ENCODE measurements around the gene SRGAP3. TPM values are rescaled to one million over a fixed set of nuclear protein-coding genes. Genes with fewer than 3 reads are reported as not detected.

Gene SRGAP3
- total and polyA plus RNA-seq, 2 donors (not counting 1 experiment from before 2014, with no cell fraction given), result 1.4 to 1.5 TPM

DNA sequence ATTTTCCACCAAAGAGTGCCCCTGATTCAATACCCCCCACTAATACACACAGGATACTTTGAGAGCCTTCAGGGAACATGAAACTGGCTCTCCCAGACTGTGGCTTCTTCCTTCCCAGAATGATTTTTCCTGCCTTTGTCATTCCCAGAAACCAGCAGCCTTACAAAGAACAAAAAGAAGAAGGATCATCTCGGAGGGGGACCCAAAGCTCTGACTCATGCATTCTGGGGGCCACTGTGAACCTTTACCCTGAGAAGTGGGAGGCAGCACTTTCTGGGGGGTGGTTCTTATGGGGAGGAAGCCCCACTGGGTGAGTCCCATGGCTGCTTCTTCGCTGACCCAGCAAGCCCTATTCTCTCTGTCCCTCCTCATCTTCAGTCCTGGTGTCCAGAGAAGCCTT is 241.5 kb downstream of the SRGAP3 start:
- Histone ChIP-seq H3K27me3 (replicated peaks in 1 of 4; ENCODE audit: control extremely low read depth in 1 of 4, control insufficient read depth in 3 of 4, insufficient read depth in 4 of 4, low read length in 3 of 4) (no peaks in the 10 kb centered on the region), H3K36me3 (replicated peaks in 1 of 2; ENCODE audit: control extremely low read depth in 1 of 2, control insufficient read depth in 1 of 2, extremely low read depth in 1 of 2, insufficient read depth in 2 of 2, low read length in 1 of 2) (no peaks in the 10 kb centered on the region), H3K9ac (ENCODE audit: low read length) (no peak overlapping the region), H3K27ac (ENCODE audit: low read length in 2 of 2) (no peak overlapping the region), H3K79me2 (ENCODE audit: control insufficient read depth, insufficient read depth, low read length) (no peaks in the 10 kb centered on the region), H3K4me2 (replicated peaks; ENCODE audit: low read depth, low read length, poor library complexity, severe bottlenecking) (no peak overlapping the region), H3K4me1 (ENCODE audit: control insufficient read depth in 2 of 2, insufficient read depth in 2 of 2, low read length in 2 of 2) (no peaks in the 10 kb centered on the region), H4K20me1 (ENCODE audit: control insufficient read depth, insufficient read depth, low read length, poor library complexity, severe bottlenecking) (no peaks in the 10 kb centered on the region), H3K9me3 (ENCODE audit: control extremely low read depth in 1 of 3, control insufficient read depth in 2 of 3, insufficient read depth in 1 of 3, low read length in 2 of 3) (no peaks in the 10 kb centered on the region), H2AFZ (ENCODE audit: insufficient read depth, low read depth, low read length, poor library complexity, severe bottlenecking) (no peak overlapping the region), H3K4me3 (ENCODE audit: control extremely low read depth in 1 of 5, extremely low read depth in 1 of 5, insufficient read depth in 1 of 5, low read depth in 2 of 5, low read length in 4 of 5) (no peak overlapping the region)
- ChIA-PET POLR2A (no interaction called here), CTCF (no interaction called here)
- DNase-seq (no peak), ATAC-seq (ENCODE audit: low read depth) (no peak)
- no peak for TF ChIP-seq CTCF (IDR thresholded peaks at IDR 0.05)
- no peak for TF ChIP-seq EZH2 (IDR thresholded peaks at IDR 0.05; ENCODE audit: borderline replicate concordance, insufficient read depth, low read depth, low read length, poor library complexity, severe bottlenecking)
- Mint-ChIP-seq H3K9me3 (ENCODE audit: insufficient read depth) (peaks cover 3% of the 10 kb centered on the region), H3K4me3 (no peak overlapping the region), H3K27ac (no peak overlapping the region), H3K27me3 (no peaks in the 10 kb centered on the region), H3K4me1 (no peaks in the 10 kb centered on the region)
- WGBS (ENCODE audit: insufficient coverage), result 95% methylated on average over 2 of the region's 2 CpGs
- intact Hi-C loops (cut with micrococcal nuclease), result no loop called here

- Histone ChIP-seq H3K79me2 (ENCODE audit: control insufficient read depth, insufficient read depth, low read length) (no peaks in the 10 kb centered on the region), H3K4me3 (ENCODE audit: control extremely low read depth in 1 of 5, extremely low read depth in 1 of 5, insufficient read depth in 1 of 5, low read depth in 2 of 5, low read length in 4 of 5) (no peak overlapping the region), H3K9ac (ENCODE audit: low read length) (no peak overlapping the region), H3K27ac (ENCODE audit: low read length in 2 of 2) (no peak overlapping the region), H3K4me1 (ENCODE audit: control insufficient read depth in 2 of 2, insufficient read depth in 2 of 2, low read length in 2 of 2) (no peaks in the 10 kb centered on the region), H3K4me2 (replicated peaks; ENCODE audit: low read depth, low read length, poor library complexity, severe bottlenecking) (no peak overlapping the region), H3K27me3 (replicated peaks in 1 of 4; ENCODE audit: control extremely low read depth in 1 of 4, control insufficient read depth in 3 of 4, insufficient read depth in 4 of 4, low read length in 3 of 4) (no peaks in the 10 kb centered on the region), H4K20me1 (ENCODE audit: control insufficient read depth, insufficient read depth, low read length, poor library complexity, severe bottlenecking) (no peaks in the 10 kb centered on the region), H3K36me3 (replicated peaks in 1 of 2; ENCODE audit: control extremely low read depth in 1 of 2, control insufficient read depth in 1 of 2, extremely low read depth in 1 of 2, insufficient read depth in 2 of 2, low read length in 1 of 2) (no peaks in the 10 kb centered on the region), H3K9me3 (ENCODE audit: control extremely low read depth in 1 of 3, control insufficient read depth in 2 of 3, insufficient read depth in 1 of 3, low read length in 2 of 3) (no peaks in the 10 kb centered on the region), H2AFZ (ENCODE audit: insufficient read depth, low read depth, low read length, poor library complexity, severe bottlenecking) (no peak overlapping the region)
- H3K27ac Mint-ChIP-seq, result no peak overlapping the region
- intact Hi-C loops (cut with micrococcal nuclease), result no loop called here
- H3K9me3 Mint-ChIP-seq (ENCODE audit: insufficient read depth), result no peaks in the 10 kb centered on the region
- no peak for TF ChIP-seq EZH2 (IDR thresholded peaks at IDR 0.05; ENCODE audit: borderline replicate concordance, insufficient read depth, low read depth, low read length, poor library complexity, severe bottlenecking)
- no peak for TF ChIP-seq CTCF (IDR thresholded peaks at IDR 0.05)
- H3K4me3 Mint-ChIP-seq, result no peak overlapping the region
- H3K4me1 Mint-ChIP-seq, result no peaks in the 10 kb centered on the region
- DNase-seq, result no peak
- 100% methylated on average over 1 of the region's 2 CpGs for WGBS (ENCODE audit: insufficient coverage)
- H3K27me3 Mint-ChIP-seq, result no peaks in the 10 kb centered on the region
- ChIA-PET CTCF (no interaction called here), POLR2A (no interaction called here)
- ATAC-seq (ENCODE audit: low read depth), result no peak
These were observed 242.2 kb downstream of the SRGAP3 start for GRCh38 chr3:9007213-9007612.

All from B cell (primary cell).